H1 (cell line): ENCODE data around the gene DOCK1.

Source experiments
- RAD21 ChIP-seq, 2 experiments: IDR thresholded peaks in 1 of 2; conservative IDR thresholded peaks in 1 of 2; 2 replicates each; pipeline ENCODE4 v1.6.1; 2011; ENCODE audit warnings: low read depth in 2 of 2, low read length in 2 of 2, improper control_type of control experiment in 1 of 2, inconsistent platforms in 1 of 2, mild to moderate bottlenecking in 1 of 2, moderate library complexity in 1 of 2
- TF ChIP-seq, protein P1 (sequence below): IDR thresholded peaks from 2 replicates; pipeline ENCODE4 v1.6.1; 2011; ENCODE audit warnings: low read depth, mild to moderate bottlenecking, low read length; ENCODE audit not compliant: insufficient read depth

DNA sequence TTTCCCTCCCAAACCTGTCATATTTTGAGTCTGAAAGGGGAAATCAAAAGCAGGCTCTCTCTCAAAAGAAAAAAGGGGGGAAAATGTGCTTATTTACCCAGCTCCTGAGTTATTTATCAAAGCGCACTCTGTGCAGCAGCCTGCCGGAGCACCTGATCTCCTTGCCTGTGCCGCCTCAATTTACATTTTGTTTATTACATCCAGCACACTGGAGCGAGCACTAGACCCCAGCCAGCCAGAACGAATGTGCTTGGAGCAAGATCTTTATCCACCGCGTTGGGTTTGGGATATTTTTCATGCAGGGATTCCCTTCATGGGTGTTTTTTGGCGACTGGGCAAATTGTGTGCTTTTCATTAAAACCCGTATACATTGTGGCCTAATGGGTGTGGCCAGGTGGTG is 453.1 kb downstream of the DOCK1 start:
- no peak for TF ChIP-seq RAD21 (IDR thresholded peaks at IDR 0.05 in 1 of 2, conservative IDR thresholded peaks at IDR 0.05 in 1 of 2; ENCODE audit: low read depth in 2 of 2, low read length in 2 of 2)
- TF ChIP-seq, protein P1, sequence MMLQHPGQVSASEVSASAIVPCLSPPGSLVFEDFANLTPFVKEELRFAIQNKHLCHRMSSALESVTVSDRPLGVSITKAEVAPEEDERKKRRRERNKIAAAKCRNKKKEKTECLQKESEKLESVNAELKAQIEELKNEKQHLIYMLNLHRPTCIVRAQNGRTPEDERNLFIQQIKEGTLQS: no peak
